GM12878 (cell line): ENCODE results near the gene ADGRG7. TPM values are rescaled to one million over a fixed set of nuclear protein-coding genes. Genes with fewer than 3 reads are reported as not detected.

Source experiments
- ATAC-seq: fragments of 200-7000 bp; cut with Tn5 transposase; 3 replicates; pipeline ENCODE4 v1.9.1; 2020; ENCODE audit warnings: mild to moderate bottlenecking, moderate library complexity
- BruUV-seq: library from RNA; stranded (reverse); fragments of 400-500 nt; replicated peaks from 2 replicates; lab custom pipeline; 2021; lab: Mats Ljungman, UMichigan
- CTCF ChIA-PET: fragments of 300-600 bp; sonication (Branson Sonifier 250); formaldehyde crosslinking; extraction: SDS; loops from one replicate; lab custom pipeline; 2021; ENCODE audit warnings: inconsistent platforms; lab: Yijun Ruan, JAX
- POLR2A ChIA-PET: fragments of 350-600 bp; formaldehyde crosslinking; extraction: SDS; loops from one replicate; lab custom pipeline; 2021; ENCODE audit warnings: inconsistent platforms; lab: Charles Lee
- RAD21 ChIA-PET: fragments of 300-600 bp; sonication (Branson Sonifier 250); formaldehyde crosslinking; loops from one replicate; lab custom pipeline; 2023; ENCODE audit warnings: antibody characterized with exemption; ENCODE audit not compliant: unreplicated experiment; lab: Charles Lee
- SMC1A ChIA-PET: fragments of 300-600 bp; sonication (Branson Sonifier 250); formaldehyde crosslinking; loops from one replicate; lab custom pipeline; 2023; ENCODE audit not compliant: unreplicated experiment, uncharacterized antibody; lab: Charles Lee
- DNase-seq: peaks from one replicate; pipeline ENCODE4 v3.0.0-alpha.2; 2011; ENCODE audit warnings: low read depth, low spot score
- FAIRE-seq: peaks from 3 replicates; lab custom pipeline; 2011; peaks lifted over from hg19 to GRCh38; lab: Jason Lieb, UNC
- H2AFZ ChIP-seq: 2 replicates; pipeline ENCODE4 v1.6.0; 2011; ENCODE audit warnings: low read depth, low read length, control low read depth; ENCODE audit not compliant: control insufficient read depth
- H3K27ac ChIP-seq: 2 replicates; pipeline ENCODE4 v1.5.1; 2011; ENCODE audit warnings: control low read depth; ENCODE audit not compliant: control insufficient read depth, insufficient read depth
- H3K27me3 ChIP-seq, 2 experiments: replicated peaks in 1 of 2; 2 replicates each; pipeline versions ENCODE4 v1.6.0 to v1.6.1; 2011; ENCODE audit warnings: low read length in 1 of 2; ENCODE audit not compliant: control insufficient read depth in 2 of 2, insufficient read depth in 2 of 2
- H3K36me3 ChIP-seq, 2 experiments: 2 replicates each; pipeline ENCODE4 v1.5.1; 2011; ENCODE audit warnings: low read length in 1 of 2; ENCODE audit not compliant: control insufficient read depth in 2 of 2, insufficient read depth in 2 of 2
- H3K4me1 ChIP-seq: 2 replicates; pipeline ENCODE4 v1.6.1; 2011; ENCODE audit warnings: mild to moderate bottlenecking, low read length, moderate library complexity, mixed read lengths; ENCODE audit not compliant: control insufficient read depth, insufficient read depth
- H3K4me2 ChIP-seq: 2 replicates; pipeline ENCODE4 v1.6.0; 2011; ENCODE audit warnings: control low read depth; ENCODE audit not compliant: control insufficient read depth, insufficient read depth
- H3K4me3 ChIP-seq: fragments of 200-600 bp; sonication (generic); 2 replicates; pipeline ENCODE4 v1.5.1; 2016
- H3K79me2 ChIP-seq: 2 replicates; pipeline ENCODE4 v1.6.0; 2011; ENCODE audit warnings: low read length; ENCODE audit not compliant: control insufficient read depth, insufficient read depth
- H3K9ac ChIP-seq: 2 replicates; pipeline ENCODE4 v1.8.0; 2011; ENCODE audit warnings: low read length, control low read depth, mixed read lengths; ENCODE audit not compliant: control insufficient read depth, insufficient read depth
- H3K9me3 ChIP-seq: replicated peaks from 3 replicates; pipeline ENCODE4 v1.5.1; 2011; ENCODE audit warnings: mild to moderate bottlenecking, low read length; ENCODE audit not compliant: control insufficient read depth, insufficient read depth
- H4K20me1 ChIP-seq: 2 replicates; pipeline ENCODE4 v1.6.0; 2011; ENCODE audit not compliant: control insufficient read depth, insufficient read depth
- BACH1 ChIP-seq: fragments of 450-650 bp; IDR thresholded peaks from 2 replicates; pipeline ENCODE4 v1.6.1; 2017; ENCODE audit warnings: mild to moderate bottlenecking, borderline replicate concordance
- CBFB ChIP-seq: IDR thresholded peaks from 2 replicates; pipeline ENCODE4 v1.6.1; 2016; ENCODE audit warnings: antibody characterized with exemption, low read depth
- DPF2 ChIP-seq: fragments of 450-650 bp; IDR thresholded peaks from 2 replicates; pipeline ENCODE4 v1.6.1; 2017; ENCODE audit warnings: mild to moderate bottlenecking
- EGR1 ChIP-seq, 2 experiments: IDR thresholded peaks; 1 replicate in 1 of 2; 2 replicates in 1 of 2; pipeline ENCODE4 v1.6.1; 2011 to 2012; ENCODE audit warnings: low read depth in 2 of 2, low read length in 2 of 2, borderline replicate concordance in 1 of 2, mild to moderate bottlenecking in 1 of 2, moderate library complexity in 1 of 2
- EP300 ChIP-seq, 2 experiments: fragments of 150-350 bp in 1 of 2; IDR thresholded peaks; 2 replicates each; pipeline ENCODE4 v1.6.1; 2011 to 2012; ENCODE audit warnings: low read depth in 2 of 2, low read length in 2 of 2, borderline replicate concordance in 1 of 2, improper control_type of control experiment in 1 of 2, inconsistent platforms in 1 of 2; ENCODE audit not compliant: control insufficient read depth in 1 of 2
- EZH2 ChIP-seq: IDR thresholded peaks from 2 replicates; pipeline ENCODE4 v1.6.1; 2012; ENCODE audit warnings: low read depth, mild to moderate bottlenecking, control low read depth, inconsistent platforms, low read length, borderline replicate concordance; ENCODE audit not compliant: control insufficient read depth
- FOXK2 ChIP-seq: fragments of 450-650 bp; IDR thresholded peaks from 2 replicates; pipeline ENCODE4 v1.6.1; 2017; ENCODE audit warnings: mild to moderate bottlenecking, moderate library complexity
- HDAC2 ChIP-seq: fragments of 200-600 bp; sonication (generic); IDR thresholded peaks from 2 replicates; pipeline ENCODE4 v1.6.1; 2017
- IKZF1 ChIP-seq: fragments of 450-650 bp; conservative IDR thresholded peaks from 2 replicates; pipeline ENCODE4 v1.6.1; 2017; ENCODE audit warnings: antibody characterized with exemption, mild to moderate bottlenecking
- IKZF2 ChIP-seq, 2 experiments: fragments of 450-650 bp; IDR thresholded peaks; 2 replicates each; pipeline ENCODE4 v1.6.1; 2017; ENCODE audit warnings: mild to moderate bottlenecking in 2 of 2, moderate library complexity in 2 of 2
- JUNB ChIP-seq: IDR thresholded peaks from 2 replicates; pipeline ENCODE4 v1.6.1; 2016; ENCODE audit warnings: antibody characterized with exemption, mild to moderate bottlenecking
- KDM1A ChIP-seq: fragments of 200-600 bp; sonication (generic); IDR thresholded peaks from 2 replicates; pipeline ENCODE4 v1.6.1; 2016; ENCODE audit warnings: borderline replicate concordance
- MAX ChIP-seq: IDR thresholded peaks from 2 replicates; pipeline ENCODE4 v1.6.1; 2012; ENCODE audit warnings: low read depth, low read length, improper control_type of control experiment
- MYC ChIP-seq: IDR thresholded peaks from 2 replicates; pipeline ENCODE4 v1.6.1; 2011; ENCODE audit warnings: mild to moderate bottlenecking, low read length, moderate library complexity, inconsistent platforms; ENCODE audit not compliant: insufficient read depth, insufficient replicate concordance, insufficient read length, severe bottlenecking
- NFIC ChIP-seq: IDR thresholded peaks from 2 replicates; pipeline ENCODE4 v1.6.1; 2012; ENCODE audit warnings: low read depth, mild to moderate bottlenecking, inconsistent platforms, low read length, moderate library complexity
- NFYB ChIP-seq: IDR thresholded peaks from 2 replicates; pipeline ENCODE4 v1.6.1; 2011; ENCODE audit warnings: low read depth, mild to moderate bottlenecking, low read length, improper control_type of control experiment, moderate library complexity; ENCODE audit not compliant: insufficient read depth
- RAD21 ChIP-seq: IDR thresholded peaks from 2 replicates; pipeline ENCODE4 v1.6.1; 2011; ENCODE audit warnings: mild to moderate bottlenecking, low read depth, low read length, moderate library complexity; ENCODE audit not compliant: insufficient read depth
- RBBP5 ChIP-seq: fragments of 200-600 bp; sonication (generic); conservative IDR thresholded peaks from 2 replicates; pipeline ENCODE4 v1.6.1; 2016
- RELB ChIP-seq: fragments of 450-650 bp; IDR thresholded peaks from 2 replicates; pipeline ENCODE4 v1.6.1; 2017; ENCODE audit warnings: low read depth, mild to moderate bottlenecking, moderate library complexity
- RFX5 ChIP-seq: IDR thresholded peaks from 2 replicates; pipeline ENCODE4 v1.6.1; 2011; ENCODE audit warnings: low read depth, low read length, improper control_type of control experiment
- RUNX3 ChIP-seq: IDR thresholded peaks from 2 replicates; pipeline ENCODE4 v1.6.1; 2012; ENCODE audit warnings: low read length, inconsistent platforms
- SIX5 ChIP-seq: IDR thresholded peaks from 2 replicates; pipeline ENCODE4 v1.6.1; 2011; ENCODE audit warnings: mild to moderate bottlenecking, low read depth, low read length, moderate library complexity; ENCODE audit not compliant: severe bottlenecking
- SMC3 ChIP-seq: IDR thresholded peaks from 2 replicates; pipeline ENCODE4 v1.6.1; 2011; ENCODE audit warnings: low read length, improper control_type of control experiment, borderline replicate concordance
- SREBF2 ChIP-seq: IDR thresholded peaks from 2 replicates; pipeline ENCODE4 v1.6.1; 2012; ENCODE audit warnings: mild to moderate bottlenecking, low read length
- ZBED1 ChIP-seq: IDR thresholded peaks from 2 replicates; pipeline ENCODE4 v1.6.1; 2016; ENCODE audit warnings: borderline replicate concordance
- WGBS: methylation state at CpG from one replicate; pipeline ENCODE4 v1.1.6; 2016; ENCODE audit warnings: low lambda C conversion rate; ENCODE audit not compliant: insufficient replicate concordance, insufficient coverage; ENCODE audit errors: missing lambda C conversion rate; 5-methylcytosine and 5-hydroxymethylcytosine counted together
- in situ Hi-C: fragments of 300-500 bp; cut with MboI; formaldehyde crosslinking; loops from 9 replicates; pipeline ENCODE4 v1.14.3; 2018; ENCODE audit warnings: mixed read lengths
- intact Hi-C: fragments of 100-400 bp; cut with micrococcal nuclease; formaldehyde crosslinking; loops from one replicate; pipeline ENCODE4 v1.14.2; 2022; ENCODE audit not compliant: unreplicated experiment
- polyA plus RNA-seq, 11 experiments: library from polyadenylated mRNA; depleted of rRNA in 4 of 11; unstranded in 6 of 11; stranded (reverse) in 5 of 11; fragments of >200 nt; fragmentation: Nextera tagmentation in 4 of 11; fragmentation: Illumina TruSeq in 1 of 11; extraction: Ambion mirVana in 4 of 11; extraction: Trizol in 1 of 11; gene quantifications; 1 replicate in 1 of 11; 2 replicates in 10 of 11; pipeline versions ENCODE4 v1.2.1 to v1.2.3, GENCODE V29; 2011 to 2016; ENCODE audit warnings: inconsistent platforms in 2 of 11, missing spikeins in 2 of 11, low read depth in 1 of 11
- total RNA-seq, 4 experiments: library from RNA; depleted of rRNA in 3 of 4; stranded (reverse); fragments of >200 nt in 3 of 4; fragmentation: Illumina TruSeq in 1 of 4; extraction: Trizol in 1 of 4; gene quantifications; 2 replicates each; pipeline versions ENCODE4 v1.2.1 to v1.2.3, GENCODE V29; 2013 to 2021

The ADGRG7 gene
- total and polyA plus RNA-seq, 10 of the 15 experiments (the other 5 are each of a cell fraction or from before 2014, with no cell fraction given): 0.02 to 0.21 (median 0.14) TPM; not detected in 7

DNA sequence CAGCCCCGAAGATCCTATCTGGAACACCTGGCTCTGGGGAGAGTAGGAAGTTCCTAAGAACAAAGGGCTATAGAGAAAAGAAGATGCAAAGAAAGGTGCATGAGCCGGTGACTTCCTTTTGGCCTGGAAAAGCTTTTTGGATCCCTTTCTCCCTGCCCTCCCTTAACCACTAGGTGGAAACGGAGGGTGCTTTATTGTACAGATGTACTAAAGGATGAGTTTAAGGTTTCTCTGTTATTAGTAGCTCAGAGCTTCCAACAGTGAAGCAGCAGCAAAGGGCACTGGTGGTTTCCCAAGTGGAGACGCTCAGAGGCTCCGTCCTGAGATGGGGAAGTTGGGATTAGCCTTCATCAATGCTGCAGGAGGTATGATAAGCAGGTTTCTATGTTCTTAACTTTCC, 5.9 kb upstream of the ADGRG7 start:
- peaks cover 1% of the 10 kb centered on the region; the same call in 1 of the 3 replicates for H3K9me3 ChIP-seq
- H3K4me2 ChIP-seq: peak overlapping the region; percentile 84
- FAIRE-seq (no peak), ATAC-seq (peak; percentile 58), DNase-seq (no peak)
- H3K9ac ChIP-seq: peak overlapping the region; percentile 49
- H4K20me1 ChIP-seq: no peaks in the 10 kb centered on the region
- 23% methylated on average over 5 of the region's 5 CpGs for WGBS
- H3K4me3 ChIP-seq: peak overlapping the region; percentile 55
- ChIA-PET POLR2A (interaction anchor here (0.8 to 1.8 kb wide), 5 partner anchors 9 to 113 kb away, joined by 3 to 11 read pairs (median 3); no protein-coding TSS in a partner anchor), SMC1A (interaction anchor here (0.6 to 6.3 kb wide), 29 partner anchors 8 to 779 kb away, joined by 3 to 59 read pairs (median 4); partner anchors contain the start of gene TMEM45A), CTCF (interaction anchor here (0.7 to 6.0 kb wide), 22 partner anchors 8 to 349 kb away, joined by 3 to 40 read pairs (median 6); partner anchors contain the start of gene TFG), RAD21 (interaction anchor here (0.7 to 4.8 kb wide), 17 partner anchors 9 to 343 kb away, joined by 3 to 42 read pairs (median 7); partner anchors contain the start of gene TBC1D23)
- peaks cover 15% of the 10 kb centered on the region for H3K4me1 ChIP-seq
- peak overlapping the region; percentile 80 for H2AFZ ChIP-seq
- no peaks in the 10 kb centered on the region for H3K27me3 ChIP-seq
- no peaks in the 10 kb centered on the region for H3K36me3 ChIP-seq
- intact Hi-C loops (loop anchor here (2.0 kb wide), 1 partner anchor 113 kb away; no protein-coding TSS in a partner anchor), in situ Hi-C loops (no loop called here)
- BruUV-seq: no TSS peak
- peak overlapping the region; percentile 54 for H3K27ac ChIP-seq
- no peaks in the 10 kb centered on the region for H3K79me2 ChIP-seq
- no peak for TF ChIP-seq SIX5
- TF ChIP-seq EP300 (IDR thresholded peaks at IDR 0.05; ENCODE audit: borderline replicate concordance in 1 of 2, control insufficient read depth in 1 of 2, low read depth in 2 of 2, low read length in 2 of 2): 0 out of 4 replicates have a peak, but pooled peaks of 1 of the 2 experiments have one; percentile 9
- 0 out of 2 replicates have a peak, but pooled peaks have one; percentile 49 for TF ChIP-seq DPF2
- TF ChIP-seq RELB: 0 out of 2 replicates have a peak, but pooled peaks have one; percentile 30
- no peak for TF ChIP-seq KDM1A
- no peak for TF ChIP-seq MAX
- TF ChIP-seq MYC: no peak
- TF ChIP-seq FOXK2: no peak
- peak; percentile 47 to 69; a peak in 3 of 4 replicates for TF ChIP-seq IKZF2 (IDR thresholded peaks at IDR 0.05)
- no peak for TF ChIP-seq RBBP5
- TF ChIP-seq RFX5: no peak
- TF ChIP-seq HDAC2: no peak
- TF ChIP-seq IKZF1: peak; percentile 79
- TF ChIP-seq SREBF2: no peak
- no peak for TF ChIP-seq JUNB
- TF ChIP-seq NFIC: no peak
- TF ChIP-seq EGR1 (IDR thresholded peaks at IDR 0.05; ENCODE audit: borderline replicate concordance in 1 of 2, low read depth in 2 of 2, low read length in 2 of 2): no peak
- TF ChIP-seq ZBED1: no peak
- 0 out of 2 replicates have a peak, but pooled peaks have one; percentile 19 for TF ChIP-seq RUNX3
- no peak; the same call in 1 of the 2 replicates for TF ChIP-seq SMC3
- peak; percentile 54 for TF ChIP-seq RAD21
- TF ChIP-seq EZH2: no peak
- TF ChIP-seq NFYB: no peak
- no peak for TF ChIP-seq BACH1
- no peak for TF ChIP-seq CBFB
